Nephron (organoid): ENCODE data around the gene DPYSL4.

Source experiments
- H3K27ac Mint-ChIP-seq, 3 experiments: 2 replicates each; pipeline ENCODE4 v1.8.0; 2020; ENCODE audit warnings: mixed read lengths in 3 of 3, mild to moderate bottlenecking in 2 of 3, moderate library complexity in 1 of 3
- H3K27me3 Mint-ChIP-seq: 2 replicates; pipeline ENCODE4 v1.8.0; 2021; ENCODE audit warnings: low read depth, mild to moderate bottlenecking, moderate library complexity, mixed read lengths
- H3K36me3 Mint-ChIP-seq: 2 replicates; pipeline ENCODE4 v1.8.0; 2020; ENCODE audit warnings: low read depth, mixed read lengths
- H3K4me1 Mint-ChIP-seq: 2 replicates; pipeline ENCODE4 v1.8.0; 2020; ENCODE audit warnings: mixed read lengths
- H3K4me3 Mint-ChIP-seq, 3 experiments: 2 replicates each; pipeline ENCODE4 v1.8.0; 2020; ENCODE audit warnings: mild to moderate bottlenecking in 3 of 3, mixed read lengths in 3 of 3, moderate library complexity in 2 of 3
- H3K9me3 Mint-ChIP-seq: 2 replicates; pipeline ENCODE4 v1.8.0; 2020; ENCODE audit warnings: mixed read lengths
- CTCF ChIP-seq, 3 experiments: fragments of 200-600 bp; sonication (generic); IDR thresholded peaks; one replicate each; pipeline ENCODE4 v1.5.0; 2021; ENCODE audit warnings: antibody characterized with exemption in 3 of 3; ENCODE audit not compliant: unreplicated experiment in 3 of 3

The DPYSL4 gene

GRCh38 chr10:132151951-132152505 is 34.7 kb upstream of the DPYSL4 start:
- H3K27me3 Mint-ChIP-seq, result peaks cover under 1% of the 10 kb centered on the region
- no peak for TF ChIP-seq CTCF (IDR thresholded peaks at IDR 0.05; ENCODE audit: unreplicated experiment in 3 of 3)
- H3K9me3 Mint-ChIP-seq, result no peaks in the 10 kb centered on the region
- H3K4me1 Mint-ChIP-seq, result no peaks in the 10 kb centered on the region
- no peaks in the 10 kb centered on the region for H3K36me3 Mint-ChIP-seq
- no peak overlapping the region for H3K4me3 Mint-ChIP-seq
- H3K27ac Mint-ChIP-seq, result no peak overlapping the region

DNA sequence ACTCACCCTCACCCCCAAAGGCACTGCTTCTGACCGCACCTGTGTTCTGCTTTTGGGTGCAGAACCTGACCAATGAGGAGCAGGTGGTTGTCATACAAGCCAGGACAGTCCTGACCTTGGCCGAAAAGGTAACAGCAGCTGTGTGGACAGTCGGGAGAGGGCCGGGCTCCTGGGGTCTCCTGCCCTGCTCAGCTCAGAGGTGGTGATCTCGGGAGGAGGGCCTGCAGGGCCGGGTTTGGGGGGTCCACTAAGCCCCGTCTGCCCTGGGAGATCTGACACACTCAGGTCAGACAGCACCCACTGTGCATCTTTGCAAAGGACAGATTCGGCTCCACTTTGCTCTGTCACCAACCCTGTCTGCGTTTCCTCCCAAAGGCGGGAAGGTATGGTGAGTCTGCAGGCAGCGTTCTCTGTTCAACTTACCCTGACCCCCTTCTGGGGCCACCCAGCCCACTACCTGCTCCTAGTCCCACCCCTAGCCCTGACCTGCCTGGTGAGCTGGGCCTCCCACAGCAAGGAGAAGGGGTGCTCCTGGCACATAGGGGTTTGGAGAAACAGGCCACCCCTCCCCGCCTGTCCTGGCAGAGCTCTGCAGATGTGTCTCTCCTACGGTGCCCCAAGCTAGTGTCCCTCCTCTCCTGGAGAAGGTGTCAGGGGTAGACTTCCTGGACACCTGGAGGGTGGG is 33.7 kb upstream of the DPYSL4 start:
- no peak overlapping the region for H3K4me3 Mint-ChIP-seq
- H3K27ac Mint-ChIP-seq, result no peak overlapping the region
- peaks cover 6% of the 10 kb centered on the region for H3K27me3 Mint-ChIP-seq

DNA sequence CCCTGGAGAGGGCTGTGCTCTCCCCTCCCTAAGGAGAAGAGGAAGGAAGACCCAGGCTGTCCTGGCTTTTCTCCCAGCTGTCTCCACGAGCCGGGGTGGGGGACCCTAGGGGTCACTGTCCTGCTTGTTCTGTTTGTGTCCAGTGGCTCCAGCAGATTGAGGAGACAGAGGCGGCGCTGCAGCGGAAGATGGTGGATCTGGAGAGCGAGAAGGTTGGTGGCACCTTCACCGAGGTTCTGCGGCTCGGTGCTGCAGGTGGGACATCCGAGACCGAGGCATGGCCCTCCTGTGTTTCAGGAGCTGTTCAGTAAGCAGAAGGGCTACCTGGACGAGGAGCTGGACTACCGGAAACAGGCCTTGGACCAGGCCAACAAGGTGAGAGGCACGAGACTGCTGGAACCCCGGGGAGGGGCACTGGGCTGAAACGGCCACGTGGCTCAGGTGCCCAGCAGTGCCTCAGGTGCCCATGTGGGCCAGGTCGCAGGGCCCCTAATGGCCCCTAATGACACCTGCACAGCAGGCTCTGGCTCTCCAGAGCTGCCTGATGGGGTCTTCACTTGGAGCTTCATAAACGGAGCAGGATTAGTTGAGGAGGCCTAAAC is 33.0 kb upstream of the DPYSL4 start:
- Mint-ChIP-seq H3K4me1 (no peaks in the 10 kb centered on the region), H3K27me3 (peaks cover 6% of the 10 kb centered on the region), H3K4me3 (no peak overlapping the region), H3K27ac (no peak overlapping the region), H3K36me3 (no peaks in the 10 kb centered on the region), H3K9me3 (no peaks in the 10 kb centered on the region)
- TF ChIP-seq CTCF (IDR thresholded peaks at IDR 0.05; ENCODE audit: unreplicated experiment in 3 of 3), result no peak

More for the DNA sequence above, 33.7 kb upstream of the DPYSL4 start:
- no peaks in the 10 kb centered on the region for H3K4me1 Mint-ChIP-seq
- TF ChIP-seq CTCF (IDR thresholded peaks at IDR 0.05; ENCODE audit: unreplicated experiment in 3 of 3), result no peak
- no peaks in the 10 kb centered on the region for H3K36me3 Mint-ChIP-seq
- H3K9me3 Mint-ChIP-seq, result no peaks in the 10 kb centered on the region

- Mint-ChIP-seq H3K9me3 (no peaks in the 10 kb centered on the region), H3K4me1 (no peaks in the 10 kb centered on the region), H3K36me3 (no peaks in the 10 kb centered on the region), H3K27ac (no peak overlapping the region), H3K4me3 (no peak overlapping the region), H3K27me3 (peaks cover 10% of the 10 kb centered on the region)
- TF ChIP-seq CTCF (IDR thresholded peaks at IDR 0.05; ENCODE audit: unreplicated experiment in 3 of 3), result no peak
Measured at GRCh38 chr10:132154440-132154839, 32.3 kb upstream of the DPYSL4 start.

DNA sequence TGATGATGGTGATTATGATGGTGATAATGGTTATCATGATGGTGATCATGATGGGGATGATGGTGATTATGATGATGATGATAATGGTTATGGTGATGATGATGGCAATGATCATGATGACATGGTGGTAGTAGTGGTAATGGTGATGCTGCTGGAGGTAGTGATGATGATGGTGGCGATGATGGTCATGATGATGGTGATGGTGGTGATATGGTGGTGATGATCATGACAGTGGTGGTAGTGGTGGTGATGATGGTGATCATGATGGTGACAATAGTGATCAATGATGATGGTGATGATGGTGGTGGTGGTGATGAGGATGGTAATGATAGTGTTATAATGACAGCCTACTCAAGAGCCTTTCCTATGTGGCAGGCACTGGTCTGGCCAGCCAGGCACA is 31.8 kb upstream of the DPYSL4 start:
- peaks cover 10% of the 10 kb centered on the region for H3K27me3 Mint-ChIP-seq
- no peaks in the 10 kb centered on the region for H3K36me3 Mint-ChIP-seq
- no peak overlapping the region for H3K27ac Mint-ChIP-seq

More for the DNA sequence above, 31.8 kb upstream of the DPYSL4 start:
- Mint-ChIP-seq H3K4me3 (no peak overlapping the region), H3K9me3 (no peaks in the 10 kb centered on the region), H3K4me1 (no peaks in the 10 kb centered on the region)
- TF ChIP-seq CTCF (IDR thresholded peaks at IDR 0.05; ENCODE audit: unreplicated experiment in 3 of 3), result no peak
